GM12874 (cell line): ENCODE data around the gene SPAG16.

Experiments
- TF ChIP-seq, protein P1 (sequence below): IDR thresholded peaks from 2 replicates; pipeline ENCODE4 v1.5.1; 2011; ENCODE audit warnings: low read depth, mild to moderate bottlenecking, control low read depth, low read length, moderate library complexity; ENCODE audit not compliant: insufficient read depth

Gene SPAG16

DNA sequence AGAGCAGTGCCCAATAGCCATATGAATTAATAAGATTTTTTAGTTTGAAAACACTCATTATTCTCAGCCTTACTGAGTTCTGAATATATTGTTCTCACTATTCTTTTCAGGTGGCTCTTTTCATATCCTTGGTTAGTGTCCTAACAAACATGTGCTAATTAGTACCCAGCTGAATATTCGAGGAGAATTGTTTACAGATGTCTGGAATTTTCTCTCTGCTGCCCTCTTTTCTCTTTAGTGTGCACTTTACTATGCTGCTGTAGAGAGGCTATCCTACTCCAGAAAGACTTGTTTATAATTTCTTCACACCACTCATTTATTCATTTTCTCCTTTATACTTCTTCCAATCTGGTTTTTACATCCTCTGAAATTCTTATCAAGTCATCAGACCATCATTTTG lies 405.3 kb downstream of the SPAG16 start:
- TF ChIP-seq, protein P1, sequence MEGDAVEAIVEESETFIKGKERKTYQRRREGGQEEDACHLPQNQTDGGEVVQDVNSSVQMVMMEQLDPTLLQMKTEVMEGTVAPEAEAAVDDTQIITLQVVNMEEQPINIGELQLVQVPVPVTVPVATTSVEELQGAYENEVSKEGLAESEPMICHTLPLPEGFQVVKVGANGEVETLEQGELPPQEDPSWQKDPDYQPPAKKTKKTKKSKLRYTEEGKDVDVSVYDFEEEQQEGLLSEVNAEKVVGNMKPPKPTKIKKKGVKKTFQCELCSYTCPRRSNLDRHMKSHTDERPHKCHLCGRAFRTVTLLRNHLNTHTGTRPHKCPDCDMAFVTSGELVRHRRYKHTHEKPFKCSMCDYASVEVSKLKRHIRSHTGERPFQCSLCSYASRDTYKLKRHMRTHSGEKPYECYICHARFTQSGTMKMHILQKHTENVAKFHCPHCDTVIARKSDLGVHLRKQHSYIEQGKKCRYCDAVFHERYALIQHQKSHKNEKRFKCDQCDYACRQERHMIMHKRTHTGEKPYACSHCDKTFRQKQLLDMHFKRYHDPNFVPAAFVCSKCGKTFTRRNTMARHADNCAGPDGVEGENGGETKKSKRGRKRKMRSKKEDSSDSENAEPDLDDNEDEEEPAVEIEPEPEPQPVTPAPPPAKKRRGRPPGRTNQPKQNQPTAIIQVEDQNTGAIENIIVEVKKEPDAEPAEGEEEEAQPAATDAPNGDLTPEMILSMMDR = no peak

DNA sequence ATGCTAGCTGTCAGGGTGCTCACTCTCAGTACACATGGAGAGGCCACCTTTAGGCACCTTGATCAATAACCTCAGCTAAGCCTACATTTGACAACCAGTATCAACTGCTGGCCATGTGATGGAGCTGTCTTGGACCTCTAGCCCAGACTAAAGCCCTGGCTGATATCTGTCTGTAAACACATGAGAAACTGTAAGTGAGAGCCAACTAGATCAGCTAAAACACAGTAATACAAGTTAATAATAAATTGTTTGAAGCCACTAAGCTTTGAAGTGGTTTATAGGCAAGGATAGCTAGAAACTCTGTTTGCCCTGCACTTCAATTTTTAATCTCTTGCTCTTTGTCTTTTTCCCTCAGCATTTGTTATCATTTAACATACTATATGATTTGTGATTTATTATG lies 407.1 kb downstream of the SPAG16 start:
- TF ChIP-seq, protein P1 = no peak

DNA sequence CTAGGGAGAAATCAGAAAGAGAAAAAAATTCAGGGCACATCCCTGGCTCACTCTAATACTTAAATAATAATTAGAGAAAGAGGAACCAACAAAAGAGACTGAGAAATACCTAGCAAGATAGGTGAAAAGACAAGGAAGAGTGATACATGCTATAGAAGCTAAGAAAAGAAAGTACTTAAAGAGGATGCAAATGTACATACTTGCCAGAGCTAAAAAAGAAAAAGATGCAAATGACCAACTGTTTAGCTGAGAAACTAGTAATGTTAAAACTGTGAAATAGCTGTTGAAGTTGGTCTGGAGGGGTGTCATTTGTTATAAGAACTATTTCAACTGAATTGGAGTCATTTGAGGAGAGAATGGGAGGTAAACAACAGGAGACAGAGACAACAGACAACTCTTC lies 412.2 kb downstream of the SPAG16 start:
- TF ChIP-seq, protein P1 = no peak

DNA sequence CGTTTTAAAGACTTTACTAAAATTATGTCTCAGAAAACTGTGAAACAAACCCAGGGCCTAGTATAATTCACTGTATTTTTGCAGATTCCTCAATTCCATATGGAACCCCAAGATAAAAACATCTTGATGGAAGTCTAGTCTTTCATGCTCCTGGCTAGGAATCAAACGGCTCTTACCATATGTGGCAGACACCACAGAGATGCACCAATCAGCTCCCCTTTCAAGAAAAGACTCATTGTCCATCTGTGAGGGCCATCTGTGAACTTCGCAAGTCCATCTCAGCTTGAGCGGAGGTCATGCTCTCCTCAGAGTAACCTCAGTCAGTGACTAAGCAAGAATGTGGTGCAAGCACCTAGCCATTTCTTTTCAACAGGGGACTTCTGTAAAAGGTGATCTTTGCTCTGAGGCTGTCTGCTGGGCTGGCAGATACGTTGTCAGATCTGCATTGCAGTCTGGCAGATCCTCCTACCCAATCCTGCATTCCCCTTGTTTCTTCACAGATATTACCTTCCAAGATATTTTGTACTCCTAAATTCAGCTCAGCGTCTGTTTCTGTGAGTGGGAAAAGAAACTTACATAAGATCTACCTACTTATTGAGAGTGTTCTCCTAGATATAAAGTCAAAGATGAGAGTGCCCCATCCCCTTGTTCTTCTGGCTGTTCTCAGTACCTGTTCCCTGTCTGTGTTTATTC lies 419.3 kb downstream of the SPAG16 start:
- TF ChIP-seq, protein P1 = no peak

DNA sequence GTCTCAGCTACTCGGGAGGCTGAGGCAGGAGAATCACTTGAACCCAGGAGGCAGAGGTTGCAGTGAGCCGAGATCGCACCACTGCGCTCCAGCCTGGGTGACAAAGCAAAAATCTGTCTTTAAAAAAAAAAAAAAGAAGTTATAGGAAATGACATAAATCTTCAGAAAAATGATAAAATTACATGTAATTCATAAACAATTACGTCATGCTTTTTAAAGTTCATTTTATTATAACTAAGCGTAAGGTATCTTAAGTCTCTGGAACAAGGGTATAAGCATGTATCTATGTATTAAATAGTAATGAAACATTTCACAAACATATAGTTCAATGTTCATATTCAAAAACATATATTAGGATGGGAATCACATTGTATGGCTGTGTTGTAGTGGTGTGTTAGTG lies 425.9 kb downstream of the SPAG16 start:
- TF ChIP-seq, protein P1 = no peak

DNA sequence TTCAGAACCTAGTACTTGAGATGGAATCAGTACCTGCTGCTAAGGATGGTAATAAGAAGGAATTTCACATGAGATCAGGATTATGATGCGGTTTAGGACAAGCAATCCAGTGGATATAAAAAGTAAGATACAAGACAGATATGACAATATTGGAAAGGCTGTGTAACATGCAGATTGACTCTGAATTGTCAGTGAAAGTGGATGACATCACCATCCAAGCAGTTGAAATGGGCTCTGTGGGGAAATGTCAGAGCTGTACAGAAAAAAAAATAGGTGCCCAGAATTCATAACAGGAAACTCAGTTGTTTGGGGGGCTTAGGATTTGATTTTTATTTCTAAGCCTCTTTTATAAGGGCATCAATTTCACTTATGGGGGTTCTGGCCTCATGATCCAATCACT lies 438.3 kb downstream of the SPAG16 start:
- TF ChIP-seq, protein P1 = no peak

DNA sequence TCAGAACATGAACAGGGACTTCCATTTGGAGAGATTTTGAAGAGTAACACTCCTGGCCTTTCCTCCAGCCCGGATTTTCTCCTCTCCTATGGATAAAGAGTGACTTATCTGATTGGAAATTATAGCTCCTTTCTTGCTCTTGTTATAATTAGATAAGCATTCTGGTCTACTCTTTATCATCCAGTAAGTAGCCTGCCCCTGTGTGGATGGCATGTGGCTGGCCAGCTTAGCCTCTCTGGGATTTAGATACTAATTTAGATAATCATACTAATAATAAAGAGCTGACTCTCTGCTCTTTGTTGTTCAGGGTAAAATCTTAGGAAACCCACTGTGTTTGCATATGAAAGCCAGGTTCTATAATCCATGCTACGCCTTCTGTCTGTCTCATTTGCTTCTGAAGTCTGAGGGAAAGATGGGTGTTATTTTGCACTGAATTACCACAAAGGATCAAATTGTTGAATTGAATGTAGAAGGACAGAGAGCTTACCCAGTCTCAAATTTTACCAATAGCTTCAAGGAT lies 438.8 kb downstream of the SPAG16 start:
- TF ChIP-seq, protein P1 = no peak
